Measurements from ENCODE around the gene FGD4. TPM values are rescaled to one million over a fixed set of nuclear protein-coding genes. Genes with fewer than 3 reads are reported as not detected.

The FGD4 gene
- total and polyA plus RNA-seq, 9 of the 15 experiments (the other 6 are each of a cell fraction or from before 2014, with no cell fraction given) = 0.05 to 0.51 (median 0.27) TPM

GRCh38 chr12:32467959-32468863 lies 68.9 kb downstream of the FGD4 start:
- Histone ChIP-seq H3K27ac (ENCODE audit: extremely low read depth, low read depth, low read length) (no peak overlapping the region), H3K79me2 (ENCODE audit: control insufficient read depth, insufficient read depth, low read length) (no peaks in the 10 kb centered on the region), H3K9me1 (ENCODE audit: control insufficient read depth, insufficient read depth, low read length) (no peaks in the 10 kb centered on the region), H3K9me3 (replicated peaks; ENCODE audit: control insufficient read depth, insufficient read depth, low read depth, low read length) (no peaks in the 10 kb centered on the region), H3K4me3 (no peak overlapping the region), H3K4me2 (ENCODE audit: insufficient read depth, low read length) (no peak overlapping the region), H3K36me3 (ENCODE audit: control insufficient read depth, insufficient read depth, low read length) (no peaks in the 10 kb centered on the region), H4K20me1 (replicated peaks; ENCODE audit: control insufficient read depth, insufficient read depth, low read length) (no peaks in the 10 kb centered on the region), H2AFZ (ENCODE audit: low read depth, low read length) (no peak overlapping the region), H3K27me3 (ENCODE audit: control insufficient read depth in 2 of 2, insufficient read depth in 2 of 2, low read length in 2 of 2) (peaks cover 7 to 18% of the 10 kb centered on the region in 2 experiments; a peak in 3 of 5 replicates), H3K9ac (ENCODE audit: insufficient read depth in 1 of 2, low read depth in 2 of 2, low read length in 2 of 2) (no peak overlapping the region), H3K4me1 (replicated peaks in 1 of 2; ENCODE audit: control insufficient read depth in 2 of 2, insufficient read depth in 2 of 2, low read length in 2 of 2) (no peaks in the 10 kb centered on the region)
- POLR2A ChIA-PET = no interaction called here
- no peak for ATAC-seq
- CTCF ChIA-PET (ENCODE audit: low intra/inter-chr PET ratio) = no interaction called here
- 4% methylated on average over 10 of the region's 10 CpGs for WGBS (ENCODE audit: insufficient coverage, low coverage, missing lambda C conversion rate)
- no TSS peak for BruUV-seq (replicated peaks)
- TF ChIP-seq ZNF696 (CRISPR knock-in tag; conservative IDR thresholded peaks at IDR 0.05) (no peak), POU5F1 (IDR thresholded peaks at IDR 0.05; ENCODE audit: borderline replicate concordance, low read depth, low read length, partially characterized antibody) (no peak), ZNF740 (CRISPR knock-in tag; IDR thresholded peaks at IDR 0.05) (no peak), ZNF740 (tag; IDR thresholded peaks at IDR 0.05) (no peak), KDM5B (IDR thresholded peaks at IDR 0.05; ENCODE audit: insufficient replicate concordance, low read depth, low read length) (no peak), RBBP5 (IDR thresholded peaks at IDR 0.05; ENCODE audit: borderline replicate concordance, insufficient read depth, low read length, poor library complexity, severe bottlenecking) (no peak), HNRNPUL1 (IDR thresholded peaks at IDR 0.05; ENCODE audit: low read length) (no peak), ZBTB7A (IDR thresholded peaks at IDR 0.05; ENCODE audit: borderline replicate concordance, control insufficient read depth, low read depth, low read length) (no peak), RNF219 (CRISPR knock-in tag; IDR thresholded peaks at IDR 0.05) (no peak), NBN (IDR thresholded peaks at IDR 0.05; ENCODE audit: low read depth) (no peak), MAZ (CRISPR knock-in tag; conservative IDR thresholded peaks at IDR 0.05 in 1 of 2, IDR thresholded peaks at IDR 0.05 in 1 of 2) (no peak), FOXK1 (CRISPR knock-in tag; IDR thresholded peaks at IDR 0.05; ENCODE audit: borderline replicate concordance) (no peak), ZNF316 (IDR thresholded peaks at IDR 0.05) (no peak)
- intact Hi-C loops (cut with micrococcal nuclease) = no loop called here
- in situ Hi-C loops (cut with MboI) = no loop called here
- no peak for FAIRE-seq
- no peak for DNase-seq (ENCODE audit: extremely low read depth in 1 of 4, low spot score in 3 of 4)

All from K562 (cell line).